ENCODE data around the gene USH2A. TPM values are rescaled to one million over a fixed set of nuclear protein-coding genes. Genes with fewer than 3 reads are reported as not detected.
A peak's percentile ranks its signal among the peaks of the same experiment; 100 is the strongest.

USH2A gene
- total RNA-seq, 1 donor from 2014 or later, result 0.04 TPM

DNA sequence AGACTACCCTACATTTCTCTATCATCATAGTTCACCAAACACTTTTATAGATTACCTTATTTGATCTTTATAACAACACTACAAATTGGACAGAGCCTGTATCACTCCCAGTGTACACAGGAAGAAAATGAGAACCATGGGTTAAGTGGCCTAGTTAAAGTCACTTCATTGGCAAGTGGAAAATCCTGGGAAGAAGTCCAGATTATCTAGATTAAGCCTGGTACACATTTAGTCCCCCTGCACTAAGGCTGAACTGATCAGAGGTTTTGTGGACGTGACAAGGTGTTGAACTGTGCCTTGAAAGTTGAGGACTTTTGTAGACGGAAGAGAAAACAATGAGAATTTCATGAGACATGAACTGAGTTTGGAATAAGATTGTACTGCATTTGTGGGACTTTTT is 7.5 kb upstream of the USH2A start:
- no peak overlapping the region for H3K4me2 ChIP-seq
- H3K27me3 ChIP-seq, result no peaks in the 10 kb centered on the region
- H3K4me3 ChIP-seq, result no peak overlapping the region
- Mint-ChIP-seq H3K36me3 (no peaks in the 10 kb centered on the region), H3K9me3 (no peaks in the 10 kb centered on the region), H3K27me3 (ENCODE audit: insufficient read depth, low read depth) (no peaks in the 10 kb centered on the region), H3K4me3 (no peak overlapping the region), H3K27ac (no peak overlapping the region), H3K4me1 (peaks cover 4% of the 10 kb centered on the region)
- no peaks in the 10 kb centered on the region for H4K20me1 ChIP-seq (ENCODE audit: low read depth)
- no peak overlapping the region for H3K27ac ChIP-seq
- no peak overlapping the region for H2AFZ ChIP-seq (replicated peaks)
- no peaks in the 10 kb centered on the region for H3F3A ChIP-seq (ENCODE audit: low read depth)
- no peak for DNase-seq (ENCODE audit: low spot score)
- no peaks in the 10 kb centered on the region for H3K4me1 ChIP-seq
- H3K9me3 ChIP-seq (ENCODE audit: low read depth), result no peaks in the 10 kb centered on the region
- H3K36me3 ChIP-seq, result no peaks in the 10 kb centered on the region
- no peak overlapping the region for H3K9ac ChIP-seq
- H3K79me2 ChIP-seq (ENCODE audit: low read depth), result no peaks in the 10 kb centered on the region
- no peak for TF ChIP-seq EZH2phosphoT487 (IDR thresholded peaks at IDR 0.05)
- no peak for TF ChIP-seq EZH2 (IDR thresholded peaks at IDR 0.05)
- TF ChIP-seq, protein P1, sequence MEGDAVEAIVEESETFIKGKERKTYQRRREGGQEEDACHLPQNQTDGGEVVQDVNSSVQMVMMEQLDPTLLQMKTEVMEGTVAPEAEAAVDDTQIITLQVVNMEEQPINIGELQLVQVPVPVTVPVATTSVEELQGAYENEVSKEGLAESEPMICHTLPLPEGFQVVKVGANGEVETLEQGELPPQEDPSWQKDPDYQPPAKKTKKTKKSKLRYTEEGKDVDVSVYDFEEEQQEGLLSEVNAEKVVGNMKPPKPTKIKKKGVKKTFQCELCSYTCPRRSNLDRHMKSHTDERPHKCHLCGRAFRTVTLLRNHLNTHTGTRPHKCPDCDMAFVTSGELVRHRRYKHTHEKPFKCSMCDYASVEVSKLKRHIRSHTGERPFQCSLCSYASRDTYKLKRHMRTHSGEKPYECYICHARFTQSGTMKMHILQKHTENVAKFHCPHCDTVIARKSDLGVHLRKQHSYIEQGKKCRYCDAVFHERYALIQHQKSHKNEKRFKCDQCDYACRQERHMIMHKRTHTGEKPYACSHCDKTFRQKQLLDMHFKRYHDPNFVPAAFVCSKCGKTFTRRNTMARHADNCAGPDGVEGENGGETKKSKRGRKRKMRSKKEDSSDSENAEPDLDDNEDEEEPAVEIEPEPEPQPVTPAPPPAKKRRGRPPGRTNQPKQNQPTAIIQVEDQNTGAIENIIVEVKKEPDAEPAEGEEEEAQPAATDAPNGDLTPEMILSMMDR (IDR thresholded peaks at IDR 0.05), result no peak

DNA sequence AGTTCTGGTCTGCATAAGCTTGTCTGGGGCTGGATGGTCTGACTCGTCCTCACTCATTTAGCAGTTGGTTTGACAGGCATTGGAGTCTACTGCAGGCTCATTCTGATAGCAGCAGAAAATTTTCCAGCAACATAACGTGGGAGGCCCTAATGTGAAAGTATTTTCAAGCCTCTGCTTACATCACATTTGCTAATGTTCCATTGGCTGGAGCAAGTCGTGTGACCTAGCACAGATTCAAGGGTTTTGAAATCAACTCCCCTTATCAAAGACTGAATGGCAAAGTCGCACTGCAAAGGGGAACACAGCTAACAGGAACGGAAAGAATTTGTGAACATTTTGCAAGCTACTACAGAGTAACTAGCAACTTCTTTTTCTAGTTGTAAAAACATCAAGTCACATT is 2.3 kb upstream of the USH2A start:
- Histone ChIP-seq H3K4me3 (no peak overlapping the region), H3K79me2 (ENCODE audit: low read depth) (no peaks in the 10 kb centered on the region), H3K9me3 (ENCODE audit: low read depth) (no peaks in the 10 kb centered on the region), H4K20me1 (ENCODE audit: low read depth) (no peaks in the 10 kb centered on the region), H2AFZ (replicated peaks) (no peak overlapping the region), H3K27me3 (no peaks in the 10 kb centered on the region), H3K36me3 (no peaks in the 10 kb centered on the region), H3K27ac (no peak overlapping the region), H3K4me1 (peaks cover 8% of the 10 kb centered on the region), H3K4me2 (no peak overlapping the region), H3K9ac (no peak overlapping the region), H3F3A (ENCODE audit: low read depth) (no peaks in the 10 kb centered on the region)
- Mint-ChIP-seq H3K36me3 (no peaks in the 10 kb centered on the region), H3K4me1 (peaks cover 24% of the 10 kb centered on the region), H3K4me3 (no peak overlapping the region), H3K27me3 (ENCODE audit: insufficient read depth, low read depth) (peaks cover 3% of the 10 kb centered on the region), H3K27ac (peak overlapping the region; percentile 51), H3K9me3 (no peaks in the 10 kb centered on the region)
- no peak for DNase-seq (ENCODE audit: low spot score)
- TF ChIP-seq, protein P1 (IDR thresholded peaks at IDR 0.05), result no peak
- TF ChIP-seq EZH2 (IDR thresholded peaks at IDR 0.05), result no peak
- TF ChIP-seq EZH2phosphoT487 (IDR thresholded peaks at IDR 0.05), result no peak

DNA sequence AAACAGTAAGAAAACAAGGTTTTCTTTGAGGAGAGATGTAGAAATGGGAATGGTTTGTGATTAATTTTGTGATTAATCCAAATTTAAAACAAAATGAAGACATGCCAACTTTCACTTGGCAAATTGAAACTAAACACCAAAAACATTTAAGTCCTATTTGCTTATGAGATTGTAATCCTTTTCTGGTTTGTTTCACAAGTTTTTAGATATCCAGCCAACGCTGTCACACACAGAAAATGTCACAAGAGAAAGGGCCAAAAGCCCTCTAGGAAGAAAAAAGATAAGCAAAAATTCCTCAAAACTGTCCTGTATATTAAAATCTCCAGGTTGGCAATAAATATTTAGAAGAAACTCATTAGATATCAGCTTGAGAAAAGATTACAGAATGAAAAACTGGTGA is 2.5 kb downstream of the USH2A start:
- H3K36me3 Mint-ChIP-seq, result no peaks in the 10 kb centered on the region
- DNase-seq (ENCODE audit: low spot score), result no peak
- Histone ChIP-seq H2AFZ (replicated peaks) (no peak overlapping the region), H4K20me1 (ENCODE audit: low read depth) (no peaks in the 10 kb centered on the region), H3K36me3 (no peaks in the 10 kb centered on the region), H3K4me1 (peaks cover 8% of the 10 kb centered on the region), H3K4me3 (no peak overlapping the region), H3K27me3 (no peaks in the 10 kb centered on the region), H3K9ac (no peak overlapping the region), H3K4me2 (no peak overlapping the region), H3K27ac (no peak overlapping the region), H3F3A (ENCODE audit: low read depth) (no peaks in the 10 kb centered on the region), H3K9me3 (ENCODE audit: low read depth) (no peaks in the 10 kb centered on the region), H3K79me2 (ENCODE audit: low read depth) (no peaks in the 10 kb centered on the region)
- no peaks in the 10 kb centered on the region for H3K9me3 Mint-ChIP-seq
- no peak for TF ChIP-seq EZH2phosphoT487 (IDR thresholded peaks at IDR 0.05)
- TF ChIP-seq EZH2 (IDR thresholded peaks at IDR 0.05), result no peak
- TF ChIP-seq, protein P1 (IDR thresholded peaks at IDR 0.05), result no peak
- no peak overlapping the region for H3K4me3 Mint-ChIP-seq
- H3K4me1 Mint-ChIP-seq, result peaks cover 22% of the 10 kb centered on the region
- no peak overlapping the region for H3K27ac Mint-ChIP-seq
- peaks cover 3% of the 10 kb centered on the region for H3K27me3 Mint-ChIP-seq (ENCODE audit: insufficient read depth, low read depth)
